NCI-H2196 (cell line): ENCODE results near the gene SQOR.

Experiments
- DNase-seq: peaks from one replicate; lab custom pipeline; 2025; ENCODE audit not compliant: unreplicated experiment; lab: John Stamatoyannopoulos, UW

Gene SQOR

GRCh38 chr15:45704329-45705249 lies 69.8 kb downstream of the SQOR start:
- DNase-seq: no peak

- peak; percentile 64 for DNase-seq
Observed at GRCh38 chr15:45705510-45706473, 71.0 kb downstream of the SQOR start.

- DNase-seq: peak; percentile 4
Observed at GRCh38 chr15:45710657-45711056, 75.8 kb downstream of the SQOR start.

- DNase-seq: peak; percentile 51
Observed at GRCh38 chr15:45714590-45715488, 80.0 kb downstream of the SQOR start.

- DNase-seq: no peak
Observed at GRCh38 chr15:45715528-45715927, 80.7 kb downstream of the SQOR start.

GRCh38 chr15:45719490-45719889 lies 84.7 kb downstream of the SQOR start:
- DNase-seq: no peak

- no peak for DNase-seq
Observed at GRCh38 chr15:45720183-45720582, 85.4 kb downstream of the SQOR start.

- DNase-seq: no peak
Observed at GRCh38 chr15:45728641-45729040, 93.8 kb downstream of the SQOR start.

- no peak for DNase-seq
Observed at GRCh38 chr15:45729141-45729540, 94.3 kb downstream of the SQOR start.

GRCh38 chr15:45731343-45731742 lies 96.5 kb downstream of the SQOR start:
- no peak for DNase-seq

GRCh38 chr15:45732662-45733061 lies 97.8 kb downstream of the SQOR start:
- no peak for DNase-seq

- no peak for DNase-seq
Observed at GRCh38 chr15:45734260-45734711, 99.5 kb downstream of the SQOR start.
